Tibial artery (tissue), 4 donors: ENCODE data around the gene LLGL1.

ENCODE experiments used
- DNase-seq, 2 donors: peaks; one replicate each; pipeline ENCODE4 v3.0.0-alpha.2; 2019
- H3K27ac ChIP-seq, 2 donors: fragments of 200-600 bp; sonication (generic) in 1 of 2; 1 replicate in 1 of 2; 2 replicates in 1 of 2; pipeline ENCODE4 v1.5.1; 2018 to 2019; ENCODE audit warnings: mild to moderate bottlenecking in 1 of 2
- H3K27me3 ChIP-seq, 2 donors: fragments of 200-600 bp; sonication (generic) in 1 of 2; one replicate each; pipeline versions ENCODE4 v1.5.1 to v1.6.0; 2016 to 2019
- H3K36me3 ChIP-seq, 3 donors: fragments of 200-600 bp; sonication (generic) in 2 of 3; one replicate each; pipeline ENCODE4 v1.5.1; 2016 to 2019; ENCODE audit warnings: mild to moderate bottlenecking in 2 of 3
- H3K4me1 ChIP-seq, 4 donors: fragments of 200-600 bp; sonication (generic) in 2 of 4; 1 replicate in 3 of 4; 2 replicates in 1 of 4; pipeline ENCODE4 v1.5.1; 2016 to 2019
- H3K4me3 ChIP-seq, 2 donors: fragments of 200-600 bp; sonication (generic) in 1 of 2; 1 replicate in 1 of 2; 2 replicates in 1 of 2; pipeline ENCODE4 v1.5.1; 2018 to 2019; ENCODE audit warnings: mild to moderate bottlenecking in 2 of 2
- H3K9me3 ChIP-seq, 3 donors: fragments of 200-600 bp; sonication (generic) in 1 of 3; one replicate each; pipeline ENCODE4 v1.5.1; 2016 to 2019
- intact Hi-C: fragments of 100-400 bp; cut with DNase I; formaldehyde crosslinking; loops from one replicate; pipeline ENCODE4 v1.15.0; 2023; ENCODE audit warnings: low total_unique reads
- TF ChIP-seq, protein P1 (sequence below), 2 experiments: fragments of 200-600 bp in 1 of 2; fragments of 450-650 bp in 1 of 2; IDR thresholded peaks; one replicate each; pipeline ENCODE4 v1.5.1; 2017 to 2019; ENCODE audit warnings: antibody characterized with exemption in 2 of 2, mild to moderate bottlenecking in 1 of 2, moderate library complexity in 1 of 2

LLGL1 gene

DNA sequence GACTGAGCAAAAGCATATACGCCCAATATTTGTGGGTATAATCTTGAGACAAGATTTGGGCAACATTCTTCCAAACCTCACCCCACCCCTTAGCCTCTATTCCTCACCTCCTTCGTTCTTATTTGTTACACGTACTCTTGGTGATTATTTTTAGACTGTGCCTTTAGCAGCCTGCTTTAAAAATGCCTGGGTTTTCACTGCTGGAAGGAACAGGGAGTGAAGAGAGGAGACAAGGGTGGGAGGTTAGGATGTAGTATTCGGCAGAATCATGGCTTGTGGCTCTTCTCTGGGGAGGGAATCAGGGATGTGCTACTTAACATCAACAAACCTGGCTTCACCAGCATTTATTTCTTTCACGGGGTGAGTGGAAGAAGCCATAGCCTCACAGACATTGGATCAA lies 30.2 kb upstream of the LLGL1 start:
- no peak overlapping the region for H3K4me3 ChIP-seq
- no peaks in the 10 kb centered on the region for H3K27me3 ChIP-seq
- peaks cover 33 to 60% (median 41%) of the 10 kb centered on the region in 3 donors for H3K36me3 ChIP-seq
- H3K27ac ChIP-seq, result no peak overlapping the region
- DNase-seq, result no peak
- no peaks in the 10 kb centered on the region for H3K9me3 ChIP-seq
- TF ChIP-seq, protein P1, sequence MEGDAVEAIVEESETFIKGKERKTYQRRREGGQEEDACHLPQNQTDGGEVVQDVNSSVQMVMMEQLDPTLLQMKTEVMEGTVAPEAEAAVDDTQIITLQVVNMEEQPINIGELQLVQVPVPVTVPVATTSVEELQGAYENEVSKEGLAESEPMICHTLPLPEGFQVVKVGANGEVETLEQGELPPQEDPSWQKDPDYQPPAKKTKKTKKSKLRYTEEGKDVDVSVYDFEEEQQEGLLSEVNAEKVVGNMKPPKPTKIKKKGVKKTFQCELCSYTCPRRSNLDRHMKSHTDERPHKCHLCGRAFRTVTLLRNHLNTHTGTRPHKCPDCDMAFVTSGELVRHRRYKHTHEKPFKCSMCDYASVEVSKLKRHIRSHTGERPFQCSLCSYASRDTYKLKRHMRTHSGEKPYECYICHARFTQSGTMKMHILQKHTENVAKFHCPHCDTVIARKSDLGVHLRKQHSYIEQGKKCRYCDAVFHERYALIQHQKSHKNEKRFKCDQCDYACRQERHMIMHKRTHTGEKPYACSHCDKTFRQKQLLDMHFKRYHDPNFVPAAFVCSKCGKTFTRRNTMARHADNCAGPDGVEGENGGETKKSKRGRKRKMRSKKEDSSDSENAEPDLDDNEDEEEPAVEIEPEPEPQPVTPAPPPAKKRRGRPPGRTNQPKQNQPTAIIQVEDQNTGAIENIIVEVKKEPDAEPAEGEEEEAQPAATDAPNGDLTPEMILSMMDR (IDR thresholded peaks at IDR 0.05), result no peak
- H3K4me1 ChIP-seq, result peaks cover 0 to 81% (median 50%) of the 10 kb centered on the region in 4 donors
- intact Hi-C loops, result no loop called here

DNA sequence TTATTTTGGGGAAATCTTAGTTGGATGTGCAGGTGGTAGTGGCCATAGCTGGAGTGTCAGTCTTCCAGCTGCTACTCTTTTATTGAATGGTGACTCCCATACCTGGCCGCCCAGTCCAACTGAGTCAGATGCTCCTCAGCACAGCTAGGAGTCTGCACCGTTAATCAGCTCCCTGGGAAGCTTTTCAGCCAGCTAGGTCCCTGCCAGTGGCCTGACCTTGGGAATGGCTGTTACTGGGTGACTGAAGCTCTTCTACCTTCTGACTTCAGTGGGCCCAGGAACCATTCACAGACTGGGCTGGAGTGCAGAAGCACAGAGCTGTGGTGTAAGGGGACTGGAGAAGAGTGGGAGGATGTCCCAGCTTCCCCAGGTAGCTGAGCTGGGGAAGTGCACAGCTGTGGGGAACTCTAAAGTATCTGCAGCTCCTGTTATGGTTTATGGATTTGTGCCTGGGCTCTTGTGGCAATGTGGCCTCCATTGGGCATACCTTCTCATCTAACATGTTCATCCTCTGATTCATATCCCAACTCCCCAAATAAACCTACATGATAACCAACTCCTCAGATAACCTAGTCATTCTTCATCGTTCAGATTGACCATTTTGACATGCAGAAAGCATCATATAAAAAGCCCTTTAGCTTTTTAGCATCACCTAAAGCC lies 27.8 kb upstream of the LLGL1 start:
- Histone ChIP-seq H3K9me3 (no peaks in the 10 kb centered on the region), H3K4me3 (no peak overlapping the region), H3K27ac (no peak overlapping the region), H3K4me1 (peaks cover 0 to 62% (median 33%) of the 10 kb centered on the region in 4 donors), H3K36me3 (peaks cover 33 to 78% (median 41%) of the 10 kb centered on the region in 3 donors), H3K27me3 (no peaks in the 10 kb centered on the region)
- TF ChIP-seq, protein P1 (IDR thresholded peaks at IDR 0.05), result no peak
- intact Hi-C loops, result no loop called here
- no peak for DNase-seq

DNA sequence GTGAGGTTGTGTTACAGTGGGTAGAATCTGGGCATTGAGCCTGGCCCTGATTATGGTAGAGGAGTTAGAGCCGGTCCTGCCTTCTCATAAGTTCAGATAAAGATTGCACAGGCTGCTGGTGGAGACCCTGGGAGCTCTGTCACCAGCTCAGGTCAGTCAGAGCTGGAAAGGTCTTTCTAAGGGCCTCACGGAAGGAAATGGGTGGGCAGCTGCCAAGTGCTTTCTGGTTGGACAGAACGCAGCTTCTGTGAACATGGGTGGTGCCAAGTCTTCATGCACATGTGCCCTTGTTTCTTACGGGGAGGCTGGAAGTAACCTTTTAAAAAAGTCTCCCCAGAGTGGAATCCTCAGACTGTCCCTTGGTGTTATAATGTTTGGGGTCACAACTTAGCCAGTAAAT lies 26.9 kb upstream of the LLGL1 start:
- Histone ChIP-seq H3K36me3 (peaks cover 33 to 87% (median 43%) of the 10 kb centered on the region in 3 donors), H3K4me3 (no peak overlapping the region), H3K9me3 (no peaks in the 10 kb centered on the region), H3K27ac (no peak overlapping the region), H3K27me3 (no peaks in the 10 kb centered on the region), H3K4me1 (peaks cover 0 to 54% (median 25%) of the 10 kb centered on the region in 4 donors)
- TF ChIP-seq, protein P1 (IDR thresholded peaks at IDR 0.05), result no peak
- intact Hi-C loops, result no loop called here
- DNase-seq, result no peak

DNA sequence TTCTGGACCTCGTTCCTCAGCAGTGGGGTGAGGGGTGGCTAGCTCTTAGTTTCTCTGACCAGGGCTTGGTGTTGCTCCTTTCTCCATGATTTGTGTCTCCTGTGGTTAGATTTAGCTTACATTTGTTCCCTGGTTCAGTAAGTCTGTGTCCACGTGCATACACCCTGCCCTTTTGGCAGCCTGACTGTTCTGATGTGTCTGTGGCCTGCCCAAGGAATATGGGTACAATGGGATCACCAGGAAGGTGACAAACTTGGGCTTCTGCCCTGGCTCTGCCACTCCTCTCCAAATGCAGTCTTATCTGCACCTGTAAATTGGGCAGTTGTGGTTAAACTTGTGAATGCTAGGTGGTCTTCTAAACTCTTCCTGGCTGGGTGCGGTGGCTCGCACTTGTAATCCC lies 24.3 kb upstream of the LLGL1 start:
- H3K36me3 ChIP-seq, result peaks cover 26 to 91% (median 45%) of the 10 kb centered on the region in 3 donors
- TF ChIP-seq, protein P1 (IDR thresholded peaks at IDR 0.05), result no peak
- H3K4me1 ChIP-seq, result peaks cover 0 to 44% (median 26%) of the 10 kb centered on the region in 4 donors
- H3K9me3 ChIP-seq, result no peaks in the 10 kb centered on the region
- H3K27ac ChIP-seq, result no peak overlapping the region
- DNase-seq, result no peak
- H3K4me3 ChIP-seq, result no peak overlapping the region
- intact Hi-C loops, result no loop called here
- H3K27me3 ChIP-seq, result no peaks in the 10 kb centered on the region

DNA sequence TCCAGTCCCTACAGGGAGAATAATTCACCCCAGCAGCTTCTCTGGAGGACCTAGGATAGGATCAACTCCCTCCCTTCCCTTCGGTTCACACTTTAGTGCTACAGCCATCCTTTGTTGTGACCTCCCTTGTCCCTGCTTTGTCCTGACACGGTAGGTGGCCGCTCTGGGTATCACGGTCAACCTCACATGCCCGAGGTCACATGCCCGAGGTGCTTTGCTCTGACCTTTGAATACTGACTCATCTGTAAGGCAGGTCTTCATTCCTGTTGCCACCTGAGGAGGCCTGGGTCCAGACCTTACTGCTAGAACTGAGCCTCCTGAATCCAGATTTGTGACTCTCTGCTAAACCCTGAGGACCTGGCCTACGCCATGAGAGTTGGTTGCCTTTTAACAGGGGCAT lies 22.1 kb upstream of the LLGL1 start:
- H3K4me3 ChIP-seq, result no peak overlapping the region
- no peaks in the 10 kb centered on the region for H3K27me3 ChIP-seq
- TF ChIP-seq, protein P1 (IDR thresholded peaks at IDR 0.05), result no peak
- intact Hi-C loops, result no loop called here
- H3K9me3 ChIP-seq, result no peaks in the 10 kb centered on the region
- DNase-seq, result no peak
- H3K4me1 ChIP-seq, result peaks cover 0 to 25% (median 13%) of the 10 kb centered on the region in 4 donors
- H3K36me3 ChIP-seq, result peaks cover 26 to 91% (median 46%) of the 10 kb centered on the region in 3 donors
- H3K27ac ChIP-seq, result no peak overlapping the region
